GM18867 (cell line): Measurements from ENCODE around the gene ZIC5.
A peak's percentile ranks its signal among the peaks of the same experiment; 100 is the strongest.

Experiments used
- ATAC-seq: cut with Tn5 transposase; IDR thresholded peaks from one replicate; pipeline ENCODE4 v1.9.1; 2021; ENCODE audit warnings: mild to moderate bottlenecking, moderate library complexity; ENCODE audit not compliant: unreplicated experiment

ZIC5 gene

GRCh38 chr13:99941086-99941485 is 30.5 kb downstream of the ZIC5 start:
- ATAC-seq, result no peak

GRCh38 chr13:99938635-99939034 is 32.9 kb downstream of the ZIC5 start:
- no peak for ATAC-seq

GRCh38 chr13:99935772-99936171 is 35.8 kb downstream of the ZIC5 start:
- ATAC-seq, result no peak

- ATAC-seq, result no peak
These were observed 38.7 kb downstream of the ZIC5 start for GRCh38 chr13:99932912-99933311.

- no peak for ATAC-seq
These were observed 40.6 kb downstream of the ZIC5 start for GRCh38 chr13:99930925-99931324.

GRCh38 chr13:99929866-99930265 is 41.7 kb downstream of the ZIC5 start:
- no peak for ATAC-seq

GRCh38 chr13:99926014-99926731 is 45.4 kb downstream of the ZIC5 start:
- ATAC-seq, result no peak

GRCh38 chr13:99923877-99924582 is 47.5 kb downstream of the ZIC5 start:
- no peak for ATAC-seq

- no peak for ATAC-seq
These were observed 48.7 kb downstream of the ZIC5 start for GRCh38 chr13:99922631-99923404.

GRCh38 chr13:99919132-99919531 is 52.4 kb downstream of the ZIC5 start:
- ATAC-seq, result no peak

- ATAC-seq, result peak; percentile 85
These were observed 55.0 kb downstream of the ZIC5 start for GRCh38 chr13:99916366-99917103.

GRCh38 chr13:99913167-99913566 is 58.4 kb downstream of the ZIC5 start:
- no peak for ATAC-seq
